Muscle layer of colon (tissue), 2 donors: Measurements from ENCODE around the gene GDA.

Experiments used
- H3K27ac ChIP-seq: one replicate; pipeline ENCODE4 v1.7.0; 2013; ENCODE audit warnings: low read depth, mild to moderate bottlenecking, low read length, moderate library complexity
- H3K27me3 ChIP-seq, 2 donors: one replicate each; pipeline ENCODE4 v1.7.0; 2013; ENCODE audit warnings: low read length in 2 of 2, mild to moderate bottlenecking in 2 of 2; ENCODE audit not compliant: insufficient read depth in 2 of 2, control insufficient read depth in 1 of 2
- H3K36me3 ChIP-seq: one replicate; pipeline ENCODE4 v1.7.0; 2013; ENCODE audit warnings: mild to moderate bottlenecking, low read length; ENCODE audit not compliant: insufficient read depth
- H3K4me1 ChIP-seq: one replicate; pipeline ENCODE4 v1.7.0; 2013; ENCODE audit warnings: mild to moderate bottlenecking, low read length; ENCODE audit not compliant: insufficient read depth
- H3K4me3 ChIP-seq, 2 donors: one replicate each; pipeline ENCODE4 v1.7.0; 2013; ENCODE audit warnings: low read length in 2 of 2, low read depth in 1 of 2, mild to moderate bottlenecking in 1 of 2, moderate library complexity in 1 of 2
- H3K9ac ChIP-seq: one replicate; pipeline ENCODE4 v1.7.0; 2013; ENCODE audit warnings: low read length
- H3K9me3 ChIP-seq: one replicate; pipeline ENCODE4 v1.7.0; 2013; ENCODE audit warnings: mild to moderate bottlenecking, low read length
- donor health status: abdominal sarcoma.
- donor health status: Adenocarcinoma of cecum.

Gene GDA

GRCh38 chr9:72133365-72134035, 15.7 kb upstream of the GDA start:
- H3K9me3 ChIP-seq, result no peaks in the 10 kb centered on the region
- H3K27me3 ChIP-seq, result no peaks in the 10 kb centered on the region
- no peaks in the 10 kb centered on the region for H3K36me3 ChIP-seq
- no peaks in the 10 kb centered on the region for H3K4me1 ChIP-seq
- no peak overlapping the region for H3K4me3 ChIP-seq
- H3K27ac ChIP-seq, result no peak overlapping the region
- H3K9ac ChIP-seq, result no peak overlapping the region

GRCh38 chr9:72134801-72135200, 14.4 kb upstream of the GDA start:
- Histone ChIP-seq H3K27ac (no peak overlapping the region), H3K4me1 (no peaks in the 10 kb centered on the region), H3K4me3 (no peak overlapping the region), H3K9ac (no peak overlapping the region), H3K27me3 (no peaks in the 10 kb centered on the region), H3K36me3 (no peaks in the 10 kb centered on the region), H3K9me3 (no peaks in the 10 kb centered on the region)

GRCh38 chr9:72137697-72138365, 11.4 kb upstream of the GDA start:
- no peak overlapping the region for H3K27ac ChIP-seq

GRCh38 chr9:72139226-72139625, 10.0 kb upstream of the GDA start:
- H3K27ac ChIP-seq, result no peak overlapping the region
- H3K27me3 ChIP-seq, result no peaks in the 10 kb centered on the region
- H3K36me3 ChIP-seq, result no peaks in the 10 kb centered on the region
- H3K4me3 ChIP-seq, result no peak overlapping the region
- no peaks in the 10 kb centered on the region for H3K4me1 ChIP-seq
- no peaks in the 10 kb centered on the region for H3K9me3 ChIP-seq
- no peak overlapping the region for H3K9ac ChIP-seq

More at GRCh38 chr9:72137697-72138365, 11.4 kb upstream of the GDA start:
- Histone ChIP-seq H3K4me3 (no peak overlapping the region), H3K27me3 (no peaks in the 10 kb centered on the region), H3K36me3 (no peaks in the 10 kb centered on the region), H3K9me3 (no peaks in the 10 kb centered on the region), H3K9ac (no peak overlapping the region), H3K4me1 (no peaks in the 10 kb centered on the region)

GRCh38 chr9:72140586-72140985, 8.7 kb upstream of the GDA start:
- no peak overlapping the region for H3K27ac ChIP-seq
- no peak overlapping the region for H3K4me3 ChIP-seq
- no peak overlapping the region for H3K9ac ChIP-seq
- H3K4me1 ChIP-seq, result no peaks in the 10 kb centered on the region
- H3K9me3 ChIP-seq, result no peaks in the 10 kb centered on the region
- H3K36me3 ChIP-seq, result no peaks in the 10 kb centered on the region
- no peaks in the 10 kb centered on the region for H3K27me3 ChIP-seq

GRCh38 chr9:72141484-72141883, 7.8 kb upstream of the GDA start:
- H3K9ac ChIP-seq, result no peak overlapping the region
- H3K4me3 ChIP-seq, result no peak overlapping the region
- H3K4me1 ChIP-seq, result no peaks in the 10 kb centered on the region
- H3K36me3 ChIP-seq, result no peaks in the 10 kb centered on the region
- H3K9me3 ChIP-seq, result no peaks in the 10 kb centered on the region
- H3K27ac ChIP-seq, result no peak overlapping the region
- H3K27me3 ChIP-seq, result no peaks in the 10 kb centered on the region

GRCh38 chr9:72144756-72145492, 4.3 kb upstream of the GDA start:
- no peak overlapping the region for H3K4me3 ChIP-seq
- no peaks in the 10 kb centered on the region for H3K9me3 ChIP-seq
- no peak overlapping the region for H3K27ac ChIP-seq
- no peaks in the 10 kb centered on the region for H3K4me1 ChIP-seq
- no peaks in the 10 kb centered on the region for H3K36me3 ChIP-seq
- peaks cover 0 to 9% of the 10 kb centered on the region in 2 donors for H3K27me3 ChIP-seq
- H3K9ac ChIP-seq, result no peak overlapping the region

GRCh38 chr9:72145733-72146505, 3.3 kb upstream of the GDA start:
- H3K27me3 ChIP-seq, result peaks cover 0 to 9% of the 10 kb centered on the region in 2 donors
- no peaks in the 10 kb centered on the region for H3K36me3 ChIP-seq
- H3K27ac ChIP-seq, result no peak overlapping the region
- H3K4me3 ChIP-seq, result no peak overlapping the region
- H3K4me1 ChIP-seq, result no peaks in the 10 kb centered on the region
- no peak overlapping the region for H3K9ac ChIP-seq
- no peaks in the 10 kb centered on the region for H3K9me3 ChIP-seq

- no peak overlapping the region for H3K27ac ChIP-seq
- H3K36me3 ChIP-seq, result no peaks in the 10 kb centered on the region
- peaks cover 0 to 9% of the 10 kb centered on the region in 2 donors for H3K27me3 ChIP-seq
- H3K4me1 ChIP-seq, result no peaks in the 10 kb centered on the region
- H3K9me3 ChIP-seq, result no peaks in the 10 kb centered on the region
- no peak overlapping the region for H3K4me3 ChIP-seq
- H3K9ac ChIP-seq, result no peak overlapping the region
These were observed 1.6 kb upstream of the GDA start for GRCh38 chr9:72147676-72148075.

GRCh38 chr9:72150127-72150526, 887 bp downstream of the GDA start:
- H3K27ac ChIP-seq, result no peak overlapping the region
- H3K4me3 ChIP-seq, result no peak overlapping the region
- H3K27me3 ChIP-seq, result peaks cover 0 to 9% of the 10 kb centered on the region in 2 donors
- H3K4me1 ChIP-seq, result no peaks in the 10 kb centered on the region
- H3K9me3 ChIP-seq, result no peaks in the 10 kb centered on the region
- no peaks in the 10 kb centered on the region for H3K36me3 ChIP-seq
- H3K9ac ChIP-seq, result no peak overlapping the region

- peaks cover 0 to 9% of the 10 kb centered on the region in 2 donors for H3K27me3 ChIP-seq
- no peaks in the 10 kb centered on the region for H3K4me1 ChIP-seq
- H3K27ac ChIP-seq, result no peak overlapping the region
- H3K36me3 ChIP-seq, result no peaks in the 10 kb centered on the region
- H3K4me3 ChIP-seq, result no peak overlapping the region
- no peak overlapping the region for H3K9ac ChIP-seq
- no peaks in the 10 kb centered on the region for H3K9me3 ChIP-seq
These were observed 1.4 kb downstream of the GDA start for GRCh38 chr9:72150661-72151060.
